T-helper 2 cell treated with Interferon-gamma antibody and Interleukin-4, amounts not matched to agents 5 μg/mL and 100 μg/mL, for 36 hours (primary cell): ENCODE data around the gene TJP1.

Source experiments
- DNase-seq: peaks from one replicate; pipeline ENCODE4 v3.0.0; 2021; ENCODE audit warnings: low spot score
- H3K27ac Mint-ChIP-seq: one replicate; pipeline ENCODE4 v1.8.0; 2021; ENCODE audit warnings: mild to moderate bottlenecking, mixed read lengths
- H3K27me3 Mint-ChIP-seq: one replicate; pipeline ENCODE4 v1.8.0; 2021; ENCODE audit warnings: low read depth, mixed read lengths
- H3K36me3 Mint-ChIP-seq: one replicate; pipeline ENCODE4 v1.8.0; 2021; ENCODE audit warnings: low read depth, mixed read lengths
- H3K4me1 Mint-ChIP-seq: one replicate; pipeline ENCODE4 v1.8.0; 2021; ENCODE audit warnings: low read depth, mixed read lengths
- H3K4me3 Mint-ChIP-seq: one replicate; pipeline ENCODE4 v1.8.0; 2022; ENCODE audit warnings: mild to moderate bottlenecking, moderate library complexity, mixed read lengths
- H3K9me3 Mint-ChIP-seq: one replicate; pipeline ENCODE4 v1.8.0; 2021; ENCODE audit warnings: mixed read lengths

The TJP1 gene

DNA sequence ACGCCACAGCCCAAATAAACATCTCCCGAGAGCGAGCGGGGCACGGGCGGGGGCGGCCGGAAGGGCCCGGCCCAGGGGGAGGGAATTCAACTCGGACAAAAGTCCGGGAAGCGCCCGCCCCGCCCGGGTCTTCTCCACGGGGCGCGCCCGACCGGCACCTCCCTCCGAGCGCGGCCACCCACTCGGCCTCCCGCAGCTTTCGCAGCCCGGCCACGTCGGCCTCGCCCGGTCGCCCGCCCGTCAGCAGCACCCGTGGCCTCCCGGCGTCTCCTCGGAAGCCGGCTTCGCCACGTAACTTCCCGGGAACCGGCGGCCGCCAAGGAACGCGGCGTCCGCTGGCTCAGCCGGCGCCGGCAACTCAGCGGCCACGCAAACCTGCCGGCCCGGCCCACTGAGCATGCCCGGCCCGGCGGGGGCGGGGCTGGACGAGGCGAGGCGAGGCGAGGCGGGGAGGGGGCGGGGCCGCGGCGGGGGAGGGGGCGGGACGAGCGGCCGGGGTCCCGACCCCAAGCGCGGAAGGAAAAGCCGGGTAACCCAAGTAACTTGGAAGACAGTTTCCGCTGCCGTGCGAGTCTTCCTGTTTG, at the start of gene TJP1:
TJP1 (minus strand) TSS at position 369 of the 584 bp plus-strand sequence. CDS start 440 bp downstream, outside the sequence.
- Mint-ChIP-seq H3K4me3 (peak within 1 kb of the TSS; percentile 40), H3K27ac (peak within 1 kb of the TSS; percentile 60), H3K9me3 (peaks cover 21% of the 10 kb centered on the region), H3K4me1 (peaks cover 13% of the 10 kb centered on the region), H3K36me3 (peaks cover 3% of the 10 kb centered on the region), H3K27me3 (peaks cover 61% of the 10 kb centered on the region)
- no peak for DNase-seq

DNA sequence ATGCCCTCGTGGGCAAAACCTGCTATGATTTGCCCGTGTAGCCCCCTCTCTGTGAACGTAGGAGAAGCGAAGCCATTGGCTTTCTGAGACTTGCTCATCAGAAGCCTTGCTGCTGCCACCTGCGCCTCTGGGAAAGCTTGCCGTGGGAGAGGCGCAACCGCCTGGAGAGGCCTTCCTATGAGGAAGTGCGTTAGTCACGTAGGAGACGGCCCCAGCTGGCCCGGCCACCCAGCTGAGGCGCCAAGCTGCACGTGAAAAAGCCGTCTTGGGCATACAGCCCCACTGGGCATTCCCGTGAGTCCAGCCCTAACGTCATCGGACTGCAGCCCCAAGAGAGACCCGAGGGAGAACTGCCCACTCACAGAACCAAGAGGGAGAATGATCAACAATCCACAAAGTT, 49.1 kb upstream of the TJP1 start:
- no peaks in the 10 kb centered on the region for H3K4me1 Mint-ChIP-seq
- H3K9me3 Mint-ChIP-seq = no peaks in the 10 kb centered on the region
- H3K36me3 Mint-ChIP-seq = no peaks in the 10 kb centered on the region
- H3K27ac Mint-ChIP-seq = no peak overlapping the region
- no peak overlapping the region for H3K4me3 Mint-ChIP-seq
- H3K27me3 Mint-ChIP-seq = peaks cover 3% of the 10 kb centered on the region
- no peak for DNase-seq

DNA sequence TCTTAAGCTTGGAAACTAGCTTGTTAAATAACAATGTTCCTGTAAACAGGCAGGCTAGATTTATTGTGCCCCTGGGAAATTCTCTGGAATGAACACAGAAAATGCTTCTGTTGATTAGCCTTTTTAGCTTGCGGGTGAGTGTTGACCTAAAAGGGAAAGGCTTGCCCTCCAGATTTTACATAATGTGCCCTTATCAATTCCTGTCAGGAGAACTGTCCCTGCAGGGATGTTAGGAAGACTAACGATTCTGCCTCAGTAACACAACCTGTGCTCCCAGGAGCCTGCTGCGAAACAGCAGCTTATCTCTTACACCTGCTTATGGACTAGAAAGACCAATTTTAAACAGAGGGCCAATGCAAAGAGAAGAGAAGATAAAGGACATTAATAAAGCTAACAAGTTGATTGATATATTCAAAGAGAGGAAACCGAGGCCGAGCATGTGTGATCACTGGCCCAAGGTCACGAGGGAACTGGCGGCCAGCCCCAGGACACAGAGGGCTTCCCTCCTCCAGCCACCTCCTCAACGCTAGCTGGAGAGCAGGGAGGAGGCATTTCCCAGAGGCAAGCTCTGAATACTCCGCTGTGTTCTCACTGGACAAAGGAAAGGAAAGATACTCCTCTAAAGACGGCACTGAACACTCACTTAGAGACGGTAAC, 48.4 kb upstream of the TJP1 start:
- H3K36me3 Mint-ChIP-seq = no peaks in the 10 kb centered on the region
- H3K4me1 Mint-ChIP-seq = no peaks in the 10 kb centered on the region
- H3K27ac Mint-ChIP-seq = no peak overlapping the region
- H3K4me3 Mint-ChIP-seq = no peak overlapping the region
- H3K27me3 Mint-ChIP-seq = peaks cover 4% of the 10 kb centered on the region
- no peak for DNase-seq
- H3K9me3 Mint-ChIP-seq = no peaks in the 10 kb centered on the region

DNA sequence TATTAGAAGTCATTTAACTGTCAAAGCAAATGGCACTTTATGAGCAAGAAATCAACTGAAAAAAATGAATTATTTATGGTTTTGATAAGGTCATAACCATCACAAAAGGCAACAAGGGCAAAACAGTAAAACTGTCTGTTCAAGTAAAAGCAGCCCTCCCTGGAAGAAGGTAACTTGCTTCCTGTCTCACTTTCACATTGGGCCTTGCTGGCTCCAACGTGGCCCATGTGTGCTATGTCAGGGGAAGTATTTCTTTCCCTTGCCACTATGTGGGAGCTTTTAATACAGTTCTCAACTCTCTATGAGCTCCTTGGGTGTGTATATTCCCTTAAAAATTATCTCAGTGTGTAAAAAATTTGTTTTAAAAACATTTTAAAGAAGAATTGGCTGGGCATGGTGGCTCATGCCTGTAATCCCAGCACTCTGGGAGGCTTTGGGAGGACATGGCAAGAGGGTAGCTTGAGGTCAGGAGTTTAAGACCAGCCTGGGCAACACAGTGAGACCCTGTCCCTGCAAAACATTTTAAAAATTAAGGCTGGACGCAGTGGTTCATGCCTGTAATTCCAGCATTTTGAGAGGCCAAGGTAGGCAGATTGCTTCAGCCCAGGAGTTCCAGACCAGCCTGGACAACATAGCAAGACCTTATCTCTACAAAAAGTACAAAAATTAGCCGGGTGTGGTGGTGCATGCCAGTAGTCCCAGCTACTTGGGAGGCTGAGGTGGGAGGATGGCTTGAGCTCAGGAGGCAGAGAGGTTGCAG, 45.2 kb upstream of the TJP1 start:
- Mint-ChIP-seq H3K4me3 (no peak overlapping the region), H3K27me3 (peaks cover 6% of the 10 kb centered on the region), H3K9me3 (no peaks in the 10 kb centered on the region), H3K36me3 (no peaks in the 10 kb centered on the region), H3K4me1 (no peaks in the 10 kb centered on the region), H3K27ac (no peak overlapping the region)
- DNase-seq = no peak

DNA sequence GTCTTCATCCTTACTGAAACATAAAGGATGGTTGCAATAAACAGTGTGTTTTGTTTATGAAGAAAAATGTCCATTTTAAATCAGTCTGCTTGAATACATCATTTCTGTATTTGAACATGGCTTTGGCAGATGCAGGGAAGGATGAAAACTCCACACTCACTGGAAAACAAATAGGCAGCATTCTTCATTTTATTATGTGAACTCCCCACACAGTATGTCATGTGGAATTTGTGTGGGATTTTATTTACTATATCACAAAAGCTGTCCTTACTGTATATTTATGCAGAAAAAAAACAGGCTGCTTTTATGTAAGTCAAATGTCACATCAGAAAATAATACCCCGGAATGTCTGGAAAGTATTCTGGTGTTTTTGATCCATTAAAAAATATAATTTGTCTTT, 44.1 kb upstream of the TJP1 start:
- DNase-seq = no peak
- no peak overlapping the region for H3K27ac Mint-ChIP-seq
- H3K27me3 Mint-ChIP-seq = peaks cover 6% of the 10 kb centered on the region
- H3K36me3 Mint-ChIP-seq = no peaks in the 10 kb centered on the region
- H3K4me3 Mint-ChIP-seq = no peak overlapping the region
- no peaks in the 10 kb centered on the region for H3K9me3 Mint-ChIP-seq
- no peaks in the 10 kb centered on the region for H3K4me1 Mint-ChIP-seq

DNA sequence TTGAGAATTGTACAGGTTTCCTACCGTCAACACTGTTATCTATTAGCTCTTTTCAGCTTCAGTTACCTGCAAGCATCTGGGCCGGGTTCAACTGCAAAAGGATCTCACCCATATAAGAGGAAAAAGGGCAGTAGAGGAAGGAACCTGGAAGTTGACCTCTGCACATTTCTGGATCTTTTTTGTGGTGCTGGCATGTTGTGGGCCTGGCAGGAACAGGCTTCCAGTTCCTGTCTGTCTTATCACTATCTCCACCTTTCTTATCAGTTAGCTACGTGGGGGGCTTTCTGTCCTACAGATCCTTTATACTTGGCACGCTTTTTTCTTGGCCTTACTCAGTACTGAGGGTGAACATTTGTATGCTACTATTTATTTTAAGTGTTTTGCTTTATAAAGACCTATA, 42.2 kb upstream of the TJP1 start:
- Mint-ChIP-seq H3K27me3 (peaks cover 3% of the 10 kb centered on the region), H3K9me3 (no peaks in the 10 kb centered on the region), H3K4me3 (no peak overlapping the region), H3K36me3 (no peaks in the 10 kb centered on the region), H3K27ac (no peak overlapping the region), H3K4me1 (no peaks in the 10 kb centered on the region)
- DNase-seq = no peak

DNA sequence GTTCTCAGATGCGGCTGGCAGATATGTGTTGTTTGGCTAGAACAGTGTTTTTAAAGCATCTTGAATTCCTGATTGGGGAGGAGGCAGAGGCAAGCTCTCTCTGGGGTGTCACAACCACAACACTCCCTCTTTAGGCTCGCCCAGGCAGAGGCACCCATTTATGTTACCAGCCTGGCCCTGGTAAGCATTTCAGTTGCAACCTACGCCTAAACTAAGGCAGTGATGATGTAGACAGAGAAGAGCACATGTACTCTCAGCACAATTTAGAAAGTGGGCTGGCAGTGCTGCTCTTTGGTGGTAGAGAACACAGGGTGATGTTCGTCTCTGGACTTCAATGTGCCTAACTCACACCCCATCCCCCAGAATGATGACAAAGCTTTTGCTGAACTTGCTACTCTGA, 41.2 kb upstream of the TJP1 start:
- Mint-ChIP-seq H3K27ac (no peak overlapping the region), H3K9me3 (no peaks in the 10 kb centered on the region), H3K4me3 (no peak overlapping the region), H3K36me3 (no peaks in the 10 kb centered on the region), H3K4me1 (no peaks in the 10 kb centered on the region), H3K27me3 (peaks cover 3% of the 10 kb centered on the region)
- DNase-seq = no peak

DNA sequence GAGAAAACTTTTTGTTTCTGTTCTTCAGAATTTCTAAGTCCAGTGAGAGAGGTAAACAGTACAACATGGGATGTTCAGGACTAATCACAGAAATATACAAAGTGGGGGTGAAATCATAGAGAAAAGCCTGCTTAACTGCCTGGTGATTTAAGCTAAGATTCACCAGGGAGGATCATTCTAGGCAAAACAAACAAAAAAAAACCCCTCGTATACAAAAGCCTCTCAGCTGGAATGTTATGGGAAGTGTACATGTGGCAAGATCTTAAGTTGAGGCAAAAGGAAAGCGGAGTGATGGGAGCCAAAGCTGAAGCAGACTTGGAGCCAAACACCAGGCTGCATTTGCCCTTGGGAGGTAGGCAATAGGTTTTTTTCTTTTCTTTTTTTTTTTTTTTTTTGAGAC, 40.0 kb upstream of the TJP1 start:
- Mint-ChIP-seq H3K36me3 (no peaks in the 10 kb centered on the region), H3K27ac (no peak overlapping the region), H3K27me3 (peaks cover 3% of the 10 kb centered on the region), H3K9me3 (no peaks in the 10 kb centered on the region), H3K4me3 (no peak overlapping the region), H3K4me1 (no peaks in the 10 kb centered on the region)
- DNase-seq = no peak

DNA sequence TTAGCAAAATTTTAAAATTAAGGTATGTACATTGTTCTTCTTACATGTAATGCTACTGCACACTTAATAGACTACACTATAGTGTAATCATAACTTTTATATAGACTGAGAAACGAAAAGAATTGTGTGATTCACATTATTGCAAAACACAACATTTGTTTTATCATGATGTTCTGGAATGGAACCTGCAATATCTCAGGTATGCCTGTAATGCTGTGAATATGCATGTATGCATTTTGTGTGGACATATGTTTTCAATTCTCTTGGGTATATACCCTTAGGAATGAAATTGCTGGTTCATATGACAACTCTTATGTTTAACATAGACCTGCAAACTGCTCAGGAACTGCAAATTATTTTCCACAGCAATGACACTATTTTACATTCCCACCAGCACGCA, 38.6 kb upstream of the TJP1 start:
- no peak for DNase-seq
- H3K27me3 Mint-ChIP-seq = peaks cover 3% of the 10 kb centered on the region
- no peak overlapping the region for H3K27ac Mint-ChIP-seq
- H3K4me1 Mint-ChIP-seq = no peaks in the 10 kb centered on the region
- no peaks in the 10 kb centered on the region for H3K36me3 Mint-ChIP-seq
- H3K4me3 Mint-ChIP-seq = no peak overlapping the region
- no peaks in the 10 kb centered on the region for H3K9me3 Mint-ChIP-seq

DNA sequence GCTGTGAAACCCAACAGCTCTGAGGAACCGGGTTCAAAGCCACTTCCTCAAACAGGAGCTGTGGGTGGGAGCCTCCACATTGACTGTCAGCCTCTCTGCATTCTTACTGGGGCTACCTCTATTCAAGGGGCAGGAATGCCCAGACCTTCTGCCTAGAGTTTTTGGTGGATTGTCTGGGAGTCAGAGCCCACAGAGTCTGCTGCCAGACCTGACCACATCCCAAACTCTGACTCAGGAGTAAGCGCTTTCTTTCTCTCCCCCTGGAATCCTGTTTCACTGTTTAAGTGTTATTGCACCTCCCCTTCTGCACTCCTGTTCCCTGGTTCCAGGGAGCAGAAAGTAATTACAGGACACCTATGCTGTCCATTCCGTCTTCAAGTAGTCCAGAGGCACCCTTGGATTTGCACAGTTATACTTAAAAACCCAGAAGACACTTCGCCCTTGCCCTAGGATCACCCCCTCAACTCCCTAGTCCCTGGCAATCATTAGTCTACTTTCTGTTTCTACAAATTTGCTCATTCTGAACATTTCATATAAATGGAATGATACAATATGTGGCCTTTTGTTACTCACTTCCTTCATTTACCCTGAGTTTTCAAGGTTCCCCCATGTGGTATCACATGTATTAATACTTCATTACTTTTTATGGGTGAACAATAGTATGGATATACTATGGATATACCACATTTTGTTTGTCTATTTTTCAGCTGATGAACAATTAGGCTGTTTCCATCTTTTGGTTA, 37.9 kb upstream of the TJP1 start:
- Mint-ChIP-seq H3K36me3 (no peaks in the 10 kb centered on the region), H3K4me3 (no peak overlapping the region), H3K27ac (no peak overlapping the region), H3K27me3 (no peaks in the 10 kb centered on the region), H3K9me3 (no peaks in the 10 kb centered on the region), H3K4me1 (no peaks in the 10 kb centered on the region)
- DNase-seq = no peak

DNA sequence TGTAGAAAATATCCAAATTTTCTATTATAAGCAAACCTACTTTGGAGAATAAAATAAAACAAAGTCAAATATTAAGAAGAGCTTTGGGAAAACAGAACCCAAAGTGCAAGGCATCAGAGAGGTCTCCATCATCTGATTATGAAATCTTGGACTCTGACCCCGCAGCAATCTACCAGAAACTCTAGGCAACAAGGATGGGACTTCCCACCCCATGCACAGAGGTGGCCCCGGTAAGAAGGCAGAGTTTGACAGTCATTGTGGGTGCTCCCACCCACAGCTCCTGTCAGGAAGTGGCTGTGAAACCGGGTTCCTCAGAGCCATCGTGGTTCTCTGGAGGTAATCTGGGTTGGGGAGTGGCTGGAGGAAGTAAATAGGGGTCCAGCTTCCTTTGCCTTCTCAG, 37.0 kb upstream of the TJP1 start:
- Mint-ChIP-seq H3K4me1 (no peaks in the 10 kb centered on the region), H3K27ac (no peak overlapping the region), H3K9me3 (no peaks in the 10 kb centered on the region), H3K36me3 (no peaks in the 10 kb centered on the region), H3K4me3 (no peak overlapping the region), H3K27me3 (no peaks in the 10 kb centered on the region)
- DNase-seq = no peak

DNA sequence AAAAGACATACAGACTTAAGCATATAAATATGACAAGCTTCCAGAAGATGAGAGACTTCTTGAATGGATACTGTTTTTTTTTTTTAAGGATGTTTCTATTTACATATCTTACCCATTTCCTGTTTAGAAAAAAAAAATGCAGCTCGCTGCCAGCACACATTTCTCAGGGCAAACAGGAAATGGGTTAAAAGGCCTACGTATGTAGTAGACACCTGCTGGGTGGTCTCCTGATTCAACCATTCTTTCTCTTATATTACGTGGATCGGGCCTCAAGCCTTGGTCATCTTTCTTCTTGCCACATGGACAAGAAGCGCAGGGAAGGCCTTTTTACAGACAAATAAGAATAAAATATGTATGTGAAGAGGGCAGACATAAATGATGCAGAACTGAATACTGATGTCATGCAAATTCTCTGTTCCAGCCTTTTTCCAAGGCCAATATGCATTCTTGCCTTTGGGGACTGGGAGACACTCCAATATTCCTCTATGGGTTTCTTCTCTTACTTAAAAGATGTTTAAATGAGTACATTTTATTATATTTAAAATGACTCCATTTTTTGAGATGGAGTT, 35.0 kb upstream of the TJP1 start:
- no peak overlapping the region for H3K27ac Mint-ChIP-seq
- no peak for DNase-seq
- no peaks in the 10 kb centered on the region for H3K4me1 Mint-ChIP-seq
- no peaks in the 10 kb centered on the region for H3K9me3 Mint-ChIP-seq
- peaks cover 2% of the 10 kb centered on the region for H3K27me3 Mint-ChIP-seq
- no peak overlapping the region for H3K4me3 Mint-ChIP-seq
- H3K36me3 Mint-ChIP-seq = no peaks in the 10 kb centered on the region

DNA sequence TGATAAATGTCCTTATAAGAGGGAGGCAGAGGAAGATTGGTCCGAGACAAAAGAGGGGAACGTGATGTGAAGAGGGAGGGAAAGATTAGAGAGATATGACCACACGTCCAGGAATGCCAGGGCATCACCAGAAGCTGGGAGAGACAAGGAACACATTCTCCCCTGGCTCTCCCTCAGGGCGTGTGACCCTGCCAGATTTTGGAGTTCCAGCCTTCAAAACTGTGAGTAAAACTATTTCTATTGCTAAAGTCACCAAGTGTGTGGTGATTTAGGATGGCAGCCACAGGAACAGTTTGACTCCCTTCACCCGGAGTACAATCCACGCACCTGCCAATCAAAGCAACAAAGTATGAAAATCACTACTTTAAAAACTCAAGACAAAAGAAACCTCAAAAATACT, 32.1 kb upstream of the TJP1 start:
- Mint-ChIP-seq H3K4me1 (no peaks in the 10 kb centered on the region), H3K27me3 (peaks cover 2% of the 10 kb centered on the region), H3K27ac (no peak overlapping the region), H3K4me3 (no peak overlapping the region), H3K36me3 (no peaks in the 10 kb centered on the region), H3K9me3 (no peaks in the 10 kb centered on the region)
- no peak for DNase-seq
